GM06990 (cell line): ENCODE measurements around the gene CRK.
A peak's percentile ranks its signal among the peaks of the same experiment; 100 is the strongest.

Experiments used
- DNase-seq: peaks from one replicate; pipeline ENCODE4 v3.0.0-alpha.2; 2011; ENCODE audit not compliant: insufficient read length; ENCODE audit errors: extremely low read depth
- H3K27me3 ChIP-seq: replicated peaks from 2 replicates; pipeline ENCODE4 v1.6.0; 2011; ENCODE audit warnings: low read length; ENCODE audit not compliant: control insufficient read depth, insufficient read depth
- H3K36me3 ChIP-seq: 2 replicates; pipeline ENCODE4 v1.5.1; 2011; ENCODE audit warnings: low read length; ENCODE audit not compliant: control insufficient read depth, insufficient read depth
- H3K4me3 ChIP-seq: replicated peaks from 2 replicates; pipeline ENCODE4 v1.5.1; 2011; ENCODE audit warnings: low read depth, mild to moderate bottlenecking, control low read depth, low read length
- CTCF ChIP-seq: IDR thresholded peaks from 2 replicates; pipeline ENCODE4 v1.5.1; 2011; ENCODE audit warnings: low read length, control low read depth, mild to moderate bottlenecking, inconsistent platforms; ENCODE audit not compliant: insufficient read depth, poor library complexity, severe bottlenecking

The CRK gene

DNA sequence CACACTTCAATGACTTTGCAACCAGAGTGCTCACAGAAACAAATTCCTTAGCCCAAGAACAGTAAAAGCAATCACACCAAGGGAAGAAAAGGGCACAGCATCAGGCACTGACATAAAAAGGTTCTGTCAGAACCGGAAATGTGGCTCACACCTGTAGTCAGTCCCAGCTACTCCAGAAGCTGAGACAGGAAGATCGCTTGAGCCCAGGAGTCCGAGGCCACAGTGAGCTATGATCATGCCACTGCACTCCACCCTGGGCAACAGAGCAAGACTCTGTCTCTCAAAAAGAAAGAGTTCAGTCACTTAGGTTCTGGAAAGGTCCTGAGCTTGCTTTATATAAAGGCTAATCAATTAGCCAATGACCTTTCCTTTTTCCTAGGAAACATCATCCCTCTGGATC, 78.7 kb downstream of the CRK start:
- Histone ChIP-seq H3K36me3 (peaks cover 1% of the 10 kb centered on the region; the same call in 1 of the 2 replicates), H3K27me3 (no peaks in the 10 kb centered on the region), H3K4me3 (no peak overlapping the region)
- DNase-seq: no peak
- TF ChIP-seq CTCF: no peak

- peak overlapping the region; percentile 9; the same call in 1 of the 2 replicates for H3K4me3 ChIP-seq
- no peak for DNase-seq
- H3K36me3 ChIP-seq: peaks cover 1% of the 10 kb centered on the region; the same call in 1 of the 2 replicates
- no peaks in the 10 kb centered on the region for H3K27me3 ChIP-seq
- no peak for TF ChIP-seq CTCF
These were observed 80.0 kb downstream of the CRK start for GRCh38 chr17:1376061-1376460.

DNA sequence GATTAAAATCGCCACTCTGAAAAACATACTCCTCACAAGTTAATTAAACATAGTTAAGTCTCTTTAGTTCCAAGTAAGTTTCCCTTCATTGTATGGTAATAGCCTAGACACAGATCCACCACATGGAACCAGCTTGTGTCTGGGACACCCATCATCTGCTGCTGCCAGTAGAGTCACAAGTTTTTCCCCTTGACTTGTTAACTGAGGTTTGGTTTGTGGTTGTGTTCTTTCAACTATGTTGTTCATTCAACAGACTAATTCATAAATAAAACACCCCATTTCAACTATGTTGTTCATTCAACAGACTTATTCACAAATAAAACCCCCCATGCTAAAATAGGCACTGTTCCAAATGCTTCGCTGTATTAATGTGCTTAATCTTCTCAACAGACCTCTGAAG, 80.4 kb downstream of the CRK start:
- Histone ChIP-seq H3K36me3 (peaks cover 1% of the 10 kb centered on the region; the same call in 1 of the 2 replicates), H3K4me3 (no peak overlapping the region; the same call in 1 of the 2 replicates), H3K27me3 (no peaks in the 10 kb centered on the region)
- no peak for TF ChIP-seq CTCF
- DNase-seq: no peak

DNA sequence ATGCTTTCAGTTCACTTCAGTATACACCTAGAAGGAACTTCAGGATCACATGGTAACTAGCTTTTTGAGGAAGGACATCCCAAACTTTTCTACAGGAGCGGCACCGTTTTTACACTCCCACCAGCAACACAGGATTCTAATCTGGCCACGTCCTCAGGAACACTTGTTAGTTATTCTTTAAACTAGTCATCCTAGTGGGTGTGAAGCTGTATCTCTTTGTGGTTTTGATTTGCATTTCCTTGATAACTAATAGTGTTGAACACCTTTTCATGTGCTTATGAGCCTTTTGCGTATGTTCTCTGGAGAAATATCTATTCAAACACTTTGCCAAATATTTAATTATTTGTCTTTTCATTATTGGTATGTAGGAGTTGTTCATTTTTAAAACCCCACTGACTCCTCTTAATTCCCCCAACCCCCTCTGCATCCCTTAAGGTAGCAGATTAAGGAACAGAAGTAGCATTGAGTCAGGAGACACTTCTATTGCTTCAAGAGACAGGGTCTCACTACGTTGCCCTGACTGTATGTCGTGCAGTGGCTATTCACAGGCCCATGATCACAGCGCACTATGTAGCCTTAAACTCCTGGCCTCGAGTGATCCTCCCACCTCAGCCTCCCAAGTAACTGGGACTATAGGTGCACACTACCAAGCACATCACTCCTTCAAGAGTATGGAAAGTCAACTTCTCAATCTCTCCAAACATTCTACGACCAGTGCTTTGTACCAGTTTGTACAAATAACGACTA, 81.4 kb downstream of the CRK start:
- Histone ChIP-seq H3K4me3 (no peak overlapping the region), H3K27me3 (no peaks in the 10 kb centered on the region), H3K36me3 (peaks cover 1% of the 10 kb centered on the region; the same call in 1 of the 2 replicates)
- no peak for TF ChIP-seq CTCF
- DNase-seq: no peak

- H3K27me3 ChIP-seq: no peaks in the 10 kb centered on the region
- no peak for TF ChIP-seq CTCF
- no peak overlapping the region for H3K4me3 ChIP-seq
- H3K36me3 ChIP-seq: peaks cover 1% of the 10 kb centered on the region; the same call in 1 of the 2 replicates
- DNase-seq: no peak
These were observed 82.3 kb downstream of the CRK start for GRCh38 chr17:1373707-1374237.
